Endothelial cell (in vitro differentiated cells): ENCODE measurements around the gene PARD3B. TPM values are rescaled to one million over a fixed set of nuclear protein-coding genes. Genes with fewer than 3 reads are reported as not detected.
A peak's percentile ranks its signal among the peaks of the same experiment; 100 is the strongest.

ENCODE experiments used
- DNase-seq: peaks from one replicate; pipeline ENCODE4 v3.0.0; 2021; ENCODE audit warnings: low spot score
- H3K27ac Mint-ChIP-seq: one replicate; pipeline ENCODE4 v1.8.0; 2021; ENCODE audit warnings: mixed read lengths, inconsistent platforms; ENCODE audit not compliant: unreplicated experiment
- H3K27me3 Mint-ChIP-seq: one replicate; pipeline ENCODE4 v1.8.0; 2021; ENCODE audit warnings: mild to moderate bottlenecking, moderate library complexity, mixed read lengths, inconsistent platforms; ENCODE audit not compliant: unreplicated experiment
- H3K36me3 Mint-ChIP-seq: one replicate; pipeline ENCODE4 v1.8.0; 2021; ENCODE audit warnings: mild to moderate bottlenecking, low read depth, mixed read lengths, inconsistent platforms; ENCODE audit not compliant: unreplicated experiment
- H3K4me1 Mint-ChIP-seq: one replicate; pipeline ENCODE4 v1.8.0; 2021; ENCODE audit warnings: mild to moderate bottlenecking, mixed read lengths, inconsistent platforms; ENCODE audit not compliant: unreplicated experiment
- H3K4me3 Mint-ChIP-seq: one replicate; pipeline ENCODE4 v1.8.0; 2021; ENCODE audit warnings: mild to moderate bottlenecking, mixed read lengths, inconsistent platforms; ENCODE audit not compliant: unreplicated experiment
- H3K9me3 Mint-ChIP-seq: one replicate; pipeline ENCODE4 v1.8.0; 2021; ENCODE audit warnings: mixed read lengths, inconsistent platforms; ENCODE audit not compliant: unreplicated experiment
- CTCF ChIP-seq: fragments of 200-600 bp; sonication (generic); IDR thresholded peaks from one replicate; pipeline ENCODE4 v1.5.0; 2021; ENCODE audit warnings: antibody characterized with exemption; ENCODE audit not compliant: unreplicated experiment
- total RNA-seq: library from RNA; stranded (reverse); fragmentation: NEBNext Ultra II Directional; extraction: Animal tissue kit (Norgen Biotek cat#: 25700); gene quantifications from one replicate; pipeline ENCODE4 v1.2.1, GENCODE V29; 2021; ENCODE audit not compliant: unreplicated experiment

Gene PARD3B
- total RNA-seq, 1 donor from 2014 or later: 17.4 TPM

GRCh38 chr2:205637320-205637602 lies 1092.0 kb downstream of the PARD3B start:
- peaks cover 8% of the 10 kb centered on the region for H3K36me3 Mint-ChIP-seq
- DNase-seq: no peak
- peaks cover 17% of the 10 kb centered on the region for H3K4me1 Mint-ChIP-seq
- H3K27ac Mint-ChIP-seq: no peak overlapping the region
- no peak for TF ChIP-seq CTCF
- H3K4me3 Mint-ChIP-seq: no peak overlapping the region
- no peaks in the 10 kb centered on the region for H3K27me3 Mint-ChIP-seq
- H3K9me3 Mint-ChIP-seq: no peaks in the 10 kb centered on the region

GRCh38 chr2:205637779-205638503 lies 1092.7 kb downstream of the PARD3B start:
- TF ChIP-seq CTCF: no peak
- Mint-ChIP-seq H3K27ac (no peak overlapping the region), H3K4me1 (peaks cover 24% of the 10 kb centered on the region), H3K27me3 (peaks cover 4% of the 10 kb centered on the region), H3K4me3 (no peak overlapping the region), H3K36me3 (peaks cover 8% of the 10 kb centered on the region), H3K9me3 (no peaks in the 10 kb centered on the region)
- DNase-seq: no peak

- H3K4me3 Mint-ChIP-seq: no peak overlapping the region
- no peak overlapping the region for H3K27ac Mint-ChIP-seq
- H3K36me3 Mint-ChIP-seq: peaks cover 8% of the 10 kb centered on the region
- DNase-seq: no peak
- H3K9me3 Mint-ChIP-seq: no peaks in the 10 kb centered on the region
- TF ChIP-seq CTCF: no peak
- peaks cover 29% of the 10 kb centered on the region for H3K4me1 Mint-ChIP-seq
- peaks cover 5% of the 10 kb centered on the region for H3K27me3 Mint-ChIP-seq
These were observed 1095.4 kb downstream of the PARD3B start for GRCh38 chr2:205640716-205641115.

GRCh38 chr2:205642599-205643356 lies 1097.5 kb downstream of the PARD3B start:
- no peaks in the 10 kb centered on the region for H3K9me3 Mint-ChIP-seq
- no peak for TF ChIP-seq CTCF
- peaks cover 16% of the 10 kb centered on the region for H3K4me1 Mint-ChIP-seq
- H3K27ac Mint-ChIP-seq: peak overlapping the region; percentile 52
- no peak overlapping the region for H3K4me3 Mint-ChIP-seq
- H3K27me3 Mint-ChIP-seq: peaks cover 5% of the 10 kb centered on the region
- H3K36me3 Mint-ChIP-seq: peaks cover 8% of the 10 kb centered on the region
- DNase-seq: no peak

GRCh38 chr2:205643391-205643885 lies 1098.2 kb downstream of the PARD3B start:
- Mint-ChIP-seq H3K4me1 (peaks cover 16% of the 10 kb centered on the region), H3K27ac (no peak overlapping the region)

More at GRCh38 chr2:205643391-205643885, 1098.2 kb downstream of the PARD3B start:
- peaks cover 5% of the 10 kb centered on the region for H3K27me3 Mint-ChIP-seq
- H3K9me3 Mint-ChIP-seq: no peaks in the 10 kb centered on the region
- peaks cover 8% of the 10 kb centered on the region for H3K36me3 Mint-ChIP-seq
- TF ChIP-seq CTCF: no peak
- no peak overlapping the region for H3K4me3 Mint-ChIP-seq
- DNase-seq: no peak
